Measurements from ENCODE around the gene COL24A1. TPM values are rescaled to one million over a fixed set of nuclear protein-coding genes. Genes with fewer than 3 reads are reported as not detected.

Gene COL24A1
- under 0.01 and 0.06 TPM in 2 replicates for total RNA-seq

GRCh38 chr1:86156566-86157455 lies at the start of gene COL24A1:
Gene COL24A1 (minus strand): TSS chr1:86156772. CDS start chr1:86156396, 376 bp downstream.
- no peak for DNase-seq (ENCODE audit: extremely low read depth, low read depth, low spot score)

GRCh38 chr1:86205741-86206140 lies 49.2 kb upstream of the COL24A1 start:
- DNase-seq (ENCODE audit: extremely low read depth, low read depth, low spot score), result no peak

- DNase-seq (ENCODE audit: extremely low read depth, low read depth, low spot score), result no peak
Measured at GRCh38 chr1:86202552-86203340, 46.2 kb upstream of the COL24A1 start.

GRCh38 chr1:86201311-86201710 lies 44.7 kb upstream of the COL24A1 start:
- no peak for DNase-seq (ENCODE audit: extremely low read depth, low read depth, low spot score)

DNA sequence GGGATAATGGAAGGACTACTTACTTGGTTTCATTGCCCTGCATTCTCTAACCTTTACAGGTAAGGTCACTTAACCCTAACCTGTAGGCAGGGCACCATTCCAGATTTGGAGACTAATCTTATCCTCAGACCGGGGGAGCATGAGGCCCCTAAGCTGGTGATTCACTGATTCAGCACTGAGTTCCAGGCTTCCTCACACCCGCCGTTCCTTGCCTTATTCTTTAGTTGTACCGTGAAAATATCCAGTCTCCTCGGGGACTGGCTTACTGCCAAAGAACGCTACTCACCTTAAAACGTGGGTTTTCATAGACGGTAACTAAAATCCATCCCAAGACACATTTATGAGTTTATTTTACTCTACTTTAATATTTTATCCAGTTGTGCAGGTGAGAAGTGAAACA lies 44.3 kb upstream of the COL24A1 start:
- DNase-seq (ENCODE audit: extremely low read depth, low read depth, low spot score), result no peak

GRCh38 chr1:86197206-86197855 lies 40.8 kb upstream of the COL24A1 start:
- DNase-seq (ENCODE audit: extremely low read depth, low read depth, low spot score), result no peak

DNA sequence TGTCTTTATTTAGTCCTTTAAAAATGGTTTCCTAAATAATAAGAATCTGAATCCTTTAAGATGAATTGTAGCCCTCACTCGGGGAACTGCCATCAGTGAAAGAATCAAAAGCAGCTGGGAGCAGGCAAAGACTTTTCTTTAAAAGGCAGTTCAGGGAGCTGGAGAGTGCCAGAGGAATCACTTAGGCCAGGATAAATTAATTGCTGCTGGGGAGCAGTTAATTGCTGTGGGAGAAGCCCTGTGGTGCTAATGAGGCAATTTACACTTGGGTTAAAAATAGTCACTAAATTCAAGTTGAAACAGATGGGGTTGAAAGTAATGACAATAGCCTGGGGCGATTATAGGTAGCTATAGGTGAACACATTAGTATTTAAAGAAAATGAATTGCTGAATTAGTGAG lies 38.7 kb upstream of the COL24A1 start:
- DNase-seq (ENCODE audit: extremely low read depth, low read depth, low spot score), result no peak

DNA sequence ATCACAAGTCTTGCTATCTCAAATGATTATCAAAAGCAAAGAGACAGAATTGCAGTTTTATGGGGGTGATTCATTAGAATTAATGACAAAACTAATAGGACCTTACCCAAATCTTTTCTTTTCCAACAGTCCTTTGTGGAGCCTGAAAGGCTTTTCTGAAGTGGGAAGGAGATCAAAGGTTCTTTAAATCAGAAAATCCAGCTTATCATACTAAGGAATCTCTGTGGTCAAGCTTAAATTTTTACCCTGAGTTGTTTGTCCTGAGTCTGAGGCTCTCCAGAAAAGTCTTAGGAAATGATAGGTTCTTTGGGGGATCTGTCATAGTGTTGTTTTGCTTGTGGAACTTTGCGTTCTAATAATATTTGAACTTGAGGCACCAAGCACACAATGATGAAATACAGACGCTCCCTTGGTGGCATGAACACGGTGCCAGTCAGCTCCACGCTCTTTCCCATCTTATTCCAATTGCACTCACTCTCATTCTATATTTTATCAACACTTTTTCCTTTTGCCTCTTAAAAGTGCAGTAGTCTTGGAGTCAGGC lies 38.0 kb upstream of the COL24A1 start:
- no peak for DNase-seq (ENCODE audit: extremely low read depth, low read depth, low spot score)

DNA sequence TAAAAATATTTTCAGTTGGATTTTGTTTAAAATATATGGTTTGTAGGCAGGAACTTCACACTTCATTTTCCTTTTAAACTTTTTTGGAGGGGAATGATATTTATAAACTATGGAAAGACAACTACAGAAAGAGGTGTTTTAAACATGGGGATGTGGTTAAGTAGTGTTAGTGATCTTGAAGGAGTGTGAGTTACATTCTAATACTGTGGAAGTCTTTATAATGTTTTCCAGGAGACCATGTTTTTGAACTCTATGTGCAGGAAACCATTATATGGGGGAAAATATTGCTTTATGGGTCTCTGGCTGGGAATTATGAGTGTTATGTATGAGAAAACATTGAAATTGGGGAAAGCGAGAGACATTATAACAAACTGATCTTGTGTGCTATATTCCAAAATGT lies 35.8 kb upstream of the COL24A1 start:
- no peak for DNase-seq (ENCODE audit: extremely low read depth, low read depth, low spot score)

DNA sequence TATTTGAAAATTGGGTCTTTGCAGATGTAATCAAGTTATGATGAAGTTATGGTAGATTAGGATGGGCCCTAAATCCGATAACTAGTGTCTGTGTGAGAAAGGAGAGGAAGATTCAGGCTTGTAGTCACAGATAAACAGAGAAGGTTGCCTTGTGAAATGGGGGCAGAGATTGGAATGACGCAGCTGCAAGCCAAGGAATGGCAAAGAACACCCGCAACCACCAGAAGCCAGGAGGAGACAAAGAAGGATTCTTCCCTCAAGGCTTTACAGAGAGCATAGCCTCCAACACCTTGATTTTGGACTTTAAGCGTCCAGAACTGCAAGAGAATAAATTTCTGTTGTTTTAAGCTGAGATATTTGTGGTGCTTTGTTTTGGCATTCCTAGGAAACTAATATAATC lies 35.4 kb upstream of the COL24A1 start:
- DNase-seq (ENCODE audit: extremely low read depth, low read depth, low spot score), result no peak

GRCh38 chr1:86190873-86191272 lies 34.3 kb upstream of the COL24A1 start:
- no peak for DNase-seq (ENCODE audit: extremely low read depth, low read depth, low spot score)

DNA sequence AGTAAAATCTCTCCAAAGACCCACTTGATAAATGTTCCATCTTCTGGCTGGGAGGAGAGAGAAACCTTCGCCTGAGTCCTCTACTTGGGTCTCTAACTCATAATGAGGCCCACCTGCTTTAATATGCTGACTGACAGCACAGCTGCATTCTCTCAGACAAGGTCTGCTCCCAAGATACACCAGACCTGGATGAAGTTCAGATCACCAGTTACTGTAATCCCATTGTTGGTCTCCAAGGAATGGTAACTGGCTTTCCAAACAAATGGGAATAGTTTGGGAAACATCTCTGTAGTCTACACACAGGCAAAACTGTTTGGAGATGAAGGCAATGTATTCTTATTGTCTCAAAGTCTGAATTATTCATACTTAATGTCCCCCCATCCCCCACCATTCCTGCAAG lies 27.9 kb upstream of the COL24A1 start:
- no peak for DNase-seq (ENCODE audit: extremely low read depth, low read depth, low spot score)

GRCh38 chr1:86183810-86184209 lies 27.2 kb upstream of the COL24A1 start:
- DNase-seq (ENCODE audit: extremely low read depth, low read depth, low spot score), result no peak

DNA sequence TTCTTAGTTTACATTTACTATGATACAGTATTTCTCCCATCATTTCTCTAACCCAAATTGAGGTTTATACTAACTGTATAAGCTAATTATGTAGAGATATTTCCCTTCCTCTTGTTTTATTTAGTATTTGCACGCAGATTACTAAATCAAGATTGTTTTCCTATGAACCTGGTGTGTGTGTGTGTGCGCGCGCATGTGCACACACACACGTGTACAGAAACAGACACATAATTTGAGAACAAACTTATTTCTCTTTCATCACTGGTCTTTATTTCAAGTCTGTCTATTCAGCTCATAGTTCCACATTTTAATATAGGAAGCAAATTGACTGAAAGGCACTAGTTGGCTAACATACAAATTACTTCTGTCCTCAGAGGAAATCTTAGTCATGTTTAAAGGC lies 19.7 kb upstream of the COL24A1 start:
- DNase-seq (ENCODE audit: extremely low read depth, low read depth, low spot score), result no peak

- peak; percentile 39 for DNase-seq (ENCODE audit: extremely low read depth, low read depth, low spot score)
Measured at GRCh38 chr1:86175756-86176155, 19.2 kb upstream of the COL24A1 start.

GRCh38 chr1:86169625-86170024 lies 13.1 kb upstream of the COL24A1 start:
- DNase-seq (ENCODE audit: extremely low read depth, low read depth, low spot score), result no peak

- DNase-seq (ENCODE audit: extremely low read depth, low read depth, low spot score), result no peak
Measured at GRCh38 chr1:86159800-86160199, 3.2 kb upstream of the COL24A1 start.

- no peak for DNase-seq (ENCODE audit: extremely low read depth, low read depth, low spot score)
Measured at GRCh38 chr1:86155807-86156565, 586 bp downstream of the COL24A1 start.

GRCh38 chr1:86155051-86155806 lies 1.3 kb downstream of the COL24A1 start:
- DNase-seq (ENCODE audit: extremely low read depth, low read depth, low spot score), result no peak
